Activated gamma-delta T cell treated with Interleukin-2 at 50 U/mL for 16 hours (primary cell): ENCODE results near the gene OR10K2.
"Not testable (repeated sequence)": the region's sequence is repeated elsewhere in the genome, so short reads cannot be mapped to it uniquely, and the experiment has no call there.

Source experiments
- DNase-seq: peaks from one replicate; pipeline ENCODE4 v3.0.0-alpha.2; 2020

OR10K2 gene

GRCh38 chr1:158426137-158426536, at the start of gene OR10K2:
Gene OR10K2 (minus strand): TSS chr1:158426237. CDS start chr1:158420866, 5,371 bp downstream.
- no peak for DNase-seq

DNA sequence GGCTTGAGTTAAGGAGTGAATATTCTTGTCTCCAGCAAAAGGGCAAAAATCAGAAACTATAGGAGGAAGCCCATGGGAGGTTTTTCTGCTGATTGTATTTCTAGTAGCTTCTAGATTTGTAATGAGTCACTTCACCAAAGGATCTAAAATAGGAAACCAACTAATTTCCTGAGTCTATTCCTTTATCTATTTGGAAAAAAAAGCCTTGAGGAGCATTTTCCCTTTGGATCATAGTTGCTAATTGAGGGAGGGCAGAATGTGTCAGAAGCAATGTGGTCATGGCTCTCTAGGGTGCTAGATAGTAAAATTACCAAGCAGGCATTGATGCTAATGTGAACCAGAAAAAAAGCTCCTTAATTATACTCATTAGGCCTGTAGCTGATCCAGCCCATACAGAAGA, 45.9 kb upstream of the OR10K2 start, which contains the start of gene OR10R2:
TSS of gene OR10R2 (plus strand) at position 301 of the 400 bp plus-strand sequence. CDS start 106 bp downstream, outside the sequence.
- no peak for DNase-seq

- no peak for DNase-seq
Measured at GRCh38 chr1:158461534-158461933, 35.5 kb upstream of the OR10K2 start, which contains the start of gene OR10K1. Gene OR10K1 (plus strand): TSS chr1:158461834. CDS start chr1:158465562, 3,728 bp downstream.

- no peak for DNase-seq
Measured at GRCh38 chr1:158458263-158458662, 32.2 kb upstream of the OR10K2 start.

DNA sequence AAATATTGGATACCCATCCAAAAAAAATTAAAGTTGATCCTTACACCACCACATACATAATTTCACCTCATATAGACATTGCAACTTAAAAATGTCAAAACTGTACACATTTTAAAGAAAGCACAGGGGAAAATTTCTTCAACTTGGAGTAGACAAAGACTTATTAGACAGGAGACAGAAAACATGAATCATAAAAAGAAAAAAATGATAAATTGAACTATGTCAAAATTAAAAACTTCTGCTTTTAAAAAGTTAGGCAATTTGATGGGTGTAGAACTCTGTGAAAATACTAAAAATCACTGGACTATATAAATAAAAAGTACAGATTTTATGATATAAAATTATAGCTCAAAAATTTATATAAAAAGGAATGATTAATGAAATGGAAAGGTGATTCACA, 31.2 kb upstream of the OR10K2 start:
- no peak for DNase-seq

GRCh38 chr1:158454537-158454936, 28.5 kb upstream of the OR10K2 start:
- DNase-seq: no peak

DNA sequence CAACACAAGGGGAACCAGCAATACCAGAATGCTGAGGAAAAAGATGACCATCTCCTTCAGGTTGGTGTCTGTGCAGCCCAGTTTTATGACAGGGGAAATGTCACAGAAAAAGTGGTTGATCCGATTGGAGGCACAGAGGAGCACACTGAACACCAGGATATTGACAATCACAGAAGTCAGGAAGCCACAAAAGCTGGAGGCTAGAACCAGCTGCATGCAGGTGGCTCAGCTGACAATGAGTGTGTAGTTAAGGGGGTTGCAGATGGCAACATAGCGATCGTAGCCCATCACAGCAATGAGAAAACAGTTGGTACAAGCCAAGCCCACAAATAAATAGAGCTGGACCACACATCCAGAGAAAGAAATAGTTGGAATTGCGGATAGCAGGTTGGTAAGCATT, 19.3 kb upstream of the OR10K2 start:
- DNase-seq: no peak

DNA sequence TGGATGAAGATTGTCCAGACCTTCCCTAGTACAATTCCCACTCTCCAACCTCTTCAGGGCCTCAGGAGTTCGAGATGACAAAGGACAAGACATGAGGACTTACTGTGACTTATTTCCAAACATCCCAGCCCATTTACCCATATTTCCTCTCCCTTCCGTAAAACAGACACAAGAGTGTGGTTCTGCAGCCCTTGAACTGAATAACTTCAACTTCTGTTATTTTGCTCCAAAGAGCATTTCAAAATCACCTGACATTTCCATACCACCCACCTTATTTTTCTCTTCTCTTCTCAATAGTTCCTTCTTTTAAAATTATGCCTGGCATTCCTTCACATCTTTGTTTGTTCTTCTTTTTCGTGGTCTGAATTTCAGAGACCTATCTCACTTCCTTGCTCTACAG, 8.7 kb upstream of the OR10K2 start:
- DNase-seq: no peak

DNA sequence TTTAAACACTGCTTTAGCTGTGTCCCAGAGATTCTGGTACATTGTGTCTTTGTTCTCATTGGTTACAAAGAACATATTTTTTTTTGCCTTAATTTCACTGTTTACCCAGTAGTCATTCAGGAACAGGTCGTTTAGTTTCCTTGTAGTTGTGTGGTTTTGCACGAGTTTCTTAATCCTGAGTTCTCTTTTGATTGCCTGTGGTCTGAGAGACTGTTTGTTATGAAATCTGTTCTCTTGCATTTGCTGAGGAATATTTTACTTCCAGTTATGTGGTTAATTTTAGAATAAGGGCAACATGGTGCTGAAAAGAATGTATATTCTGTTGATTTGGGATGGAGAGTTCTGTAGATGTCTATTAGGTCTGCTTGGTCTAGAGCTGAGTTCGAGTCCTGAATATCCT, 4.1 kb upstream of the OR10K2 start:
- not testable (repeated sequence) for DNase-seq

GRCh38 chr1:158425027-158425426, 1.0 kb downstream of the OR10K2 start:
- DNase-seq: no peak

GRCh38 chr1:158422212-158422611, 3.8 kb downstream of the OR10K2 start:
- no peak for DNase-seq

GRCh38 chr1:158417586-158417985, 8.5 kb downstream of the OR10K2 start:
- no peak for DNase-seq

GRCh38 chr1:158414651-158415345, 11.2 kb downstream of the OR10K2 start:
- DNase-seq: no peak

DNA sequence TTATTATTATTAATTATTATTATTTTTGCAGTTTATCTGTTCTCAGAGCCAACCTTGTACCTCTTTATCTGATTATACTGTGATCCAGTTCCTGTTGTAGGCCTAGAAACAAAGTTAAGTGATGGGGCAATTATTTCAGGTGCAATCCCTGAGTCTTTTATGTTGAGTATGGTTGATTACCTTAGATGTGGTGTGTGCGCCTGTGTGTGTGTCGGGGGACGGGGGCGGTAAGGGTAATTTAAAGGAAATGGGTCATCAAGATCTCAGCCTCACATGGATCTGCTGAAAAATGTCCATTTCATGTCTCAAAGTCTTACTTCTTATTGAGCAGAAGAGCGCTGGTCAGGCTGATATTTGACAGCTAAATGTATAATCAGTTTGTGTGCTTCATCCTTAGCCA, 18.9 kb downstream of the OR10K2 start:
- DNase-seq: no peak

DNA sequence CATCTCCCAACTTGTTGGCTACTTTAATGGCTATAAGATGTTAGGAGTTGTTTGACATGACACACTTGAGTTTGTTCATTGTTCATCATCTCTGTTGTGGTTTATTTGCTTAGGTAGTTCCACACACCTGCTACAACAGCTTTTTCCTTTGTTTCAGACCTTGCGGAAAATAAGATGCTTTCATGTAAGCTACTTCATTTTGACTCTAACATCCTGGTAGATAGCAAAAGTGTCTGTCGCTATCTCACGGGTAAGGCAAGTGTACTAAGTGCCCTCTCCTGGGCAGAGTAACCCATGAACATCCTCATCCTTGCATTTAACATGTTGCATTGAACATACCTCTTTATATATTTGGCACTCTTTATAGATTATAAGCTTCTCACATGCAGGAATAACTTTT, 25.2 kb downstream of the OR10K2 start:
- no peak for DNase-seq

- no peak for DNase-seq
Measured at GRCh38 chr1:158398818-158399514, 27.1 kb downstream of the OR10K2 start, which contains the start of gene OR10T2. Gene OR10T2 (minus strand): TSS chr1:158399466. CDS start chr1:158399466, 0 bp downstream.

DNA sequence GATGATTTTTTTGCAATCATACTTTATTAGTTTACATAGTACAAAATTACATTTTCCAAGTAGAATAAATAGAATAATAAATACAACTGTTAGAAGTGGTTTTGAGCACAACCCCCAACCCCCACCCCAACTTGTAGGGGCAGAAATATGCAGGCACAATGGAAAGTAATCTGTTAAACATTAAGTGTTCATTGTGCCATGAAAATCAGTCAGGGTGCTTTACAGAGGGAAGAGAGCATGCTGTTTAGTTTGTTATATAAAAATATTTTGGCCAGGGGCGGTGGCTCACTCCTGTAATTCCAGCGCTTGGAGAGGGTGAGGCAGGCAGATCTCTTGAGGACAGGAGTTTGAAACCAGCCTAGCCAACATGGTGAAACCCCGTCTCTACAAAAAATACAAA, 29.4 kb downstream of the OR10K2 start:
- DNase-seq: no peak

- no peak for DNase-seq
Measured at GRCh38 chr1:158393476-158393875, 32.6 kb downstream of the OR10K2 start.

DNA sequence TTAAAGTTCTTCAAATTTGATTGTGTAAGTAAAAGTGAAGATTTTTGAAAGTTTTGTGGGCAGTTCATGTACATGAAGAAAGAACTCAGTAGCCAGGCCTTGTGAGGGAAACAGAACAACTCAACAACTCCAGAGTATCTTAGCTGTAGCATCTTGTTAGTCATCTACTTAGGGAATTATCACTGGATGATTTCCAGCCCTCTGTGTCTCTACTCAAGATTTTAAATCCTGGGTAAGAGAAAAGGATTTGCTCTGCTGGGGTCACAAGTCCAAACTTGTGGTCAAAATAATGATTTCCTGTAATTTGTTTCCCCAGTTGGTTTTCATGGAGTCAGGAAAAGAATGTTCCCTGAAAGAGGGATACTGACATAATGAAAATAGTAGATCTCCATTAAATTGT, 34.9 kb downstream of the OR10K2 start:
- DNase-seq: no peak

- no peak for DNase-seq
Measured at GRCh38 chr1:158390331-158390730, 35.7 kb downstream of the OR10K2 start.

- no peak for DNase-seq
Measured at GRCh38 chr1:158374860-158375259, 51.2 kb downstream of the OR10K2 start.

DNA sequence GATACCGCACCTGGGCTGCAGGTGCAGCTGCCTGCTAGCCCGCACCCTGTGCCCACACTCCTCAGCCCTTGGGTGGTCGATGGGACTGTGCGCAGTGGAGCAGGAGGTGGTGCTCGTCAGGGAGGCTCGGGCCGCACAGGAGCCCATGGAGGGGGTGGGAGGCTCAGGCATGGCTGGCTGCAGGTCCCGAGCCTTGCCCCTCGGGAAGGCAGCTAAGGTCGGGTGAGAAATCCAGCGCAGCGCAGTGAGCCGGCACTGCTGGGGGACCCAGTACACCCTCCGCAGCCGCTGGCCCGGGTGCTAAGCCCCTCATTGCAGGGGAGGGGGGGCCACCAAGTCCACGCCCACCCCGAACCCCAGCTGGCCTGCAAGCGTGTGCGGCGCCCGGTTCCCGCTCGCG, 51.9 kb downstream of the OR10K2 start:
- DNase-seq: not testable (repeated sequence)

DNA sequence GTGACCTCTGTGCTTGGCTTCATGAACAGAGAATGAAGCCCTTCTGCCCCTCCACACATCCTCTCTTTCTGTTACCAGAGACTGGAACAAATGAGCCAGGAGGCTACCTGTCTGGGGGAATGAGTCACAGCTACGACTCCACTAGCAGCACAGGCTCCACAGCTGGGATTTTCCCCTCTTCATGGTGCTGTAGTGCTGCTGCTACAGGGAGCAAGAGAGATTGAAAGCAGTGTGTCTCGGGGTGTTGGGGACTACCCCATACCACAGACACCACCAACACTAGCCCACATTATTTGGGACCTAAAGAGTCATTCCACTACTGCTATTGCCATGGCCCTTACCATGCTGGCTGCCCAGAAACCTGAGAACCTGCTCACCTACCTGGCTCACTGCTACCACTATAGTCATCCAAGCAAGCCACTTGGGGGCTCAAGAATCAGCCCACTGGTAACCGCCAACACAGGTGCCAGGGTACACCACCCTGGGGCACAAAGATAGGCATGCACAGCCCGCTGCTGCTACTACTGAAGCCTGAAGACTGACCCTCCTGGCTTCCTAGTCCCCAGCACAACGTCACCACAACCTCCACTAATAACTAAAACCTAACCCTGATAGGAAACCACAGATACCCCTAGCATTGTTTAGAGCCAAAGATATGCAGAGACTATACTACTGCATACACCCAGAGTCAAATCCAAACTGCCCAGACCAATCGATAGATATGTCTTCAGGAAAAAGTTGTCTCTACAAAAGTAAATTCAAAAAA, 54.7 kb downstream of the OR10K2 start:
- DNase-seq: no peak
